Omental fat pad (tissue), 4 donors: Measurements from ENCODE around the gene MBTPS1. TPM values are rescaled to one million over a fixed set of nuclear protein-coding genes. Genes with fewer than 3 reads are reported as not detected.

ENCODE experiments used
- ATAC-seq: fragments of 150-250 bp; one replicate; pipeline ENCODE4 v1.9.1; 2016; ENCODE audit warnings: mild to moderate bottlenecking, moderate library complexity; ENCODE audit not compliant: low FRiP score
- DNase-seq: peaks from one replicate; pipeline ENCODE4 v3.0.0-alpha.2; 2019; ENCODE audit warnings: low spot score
- total RNA-seq, 4 donors: library from RNA; depleted of rRNA; stranded (reverse); fragments of >200 nt; gene quantifications; one replicate each; pipeline ENCODE4 v1.1.0, GENCODE V29; 2016
- TF ChIP-seq, protein P1 (sequence below), 3 donors: fragments of 450-650 bp; IDR thresholded peaks; one replicate each; pipeline ENCODE4 v1.5.1; 2016 to 2017; ENCODE audit warnings: antibody characterized with exemption in 3 of 3, mild to moderate bottlenecking in 3 of 3, moderate library complexity in 2 of 3

MBTPS1 gene
- total RNA-seq, 4 donors from 2014 or later: 75.3 to 100 (median 84.3) TPM

DNA sequence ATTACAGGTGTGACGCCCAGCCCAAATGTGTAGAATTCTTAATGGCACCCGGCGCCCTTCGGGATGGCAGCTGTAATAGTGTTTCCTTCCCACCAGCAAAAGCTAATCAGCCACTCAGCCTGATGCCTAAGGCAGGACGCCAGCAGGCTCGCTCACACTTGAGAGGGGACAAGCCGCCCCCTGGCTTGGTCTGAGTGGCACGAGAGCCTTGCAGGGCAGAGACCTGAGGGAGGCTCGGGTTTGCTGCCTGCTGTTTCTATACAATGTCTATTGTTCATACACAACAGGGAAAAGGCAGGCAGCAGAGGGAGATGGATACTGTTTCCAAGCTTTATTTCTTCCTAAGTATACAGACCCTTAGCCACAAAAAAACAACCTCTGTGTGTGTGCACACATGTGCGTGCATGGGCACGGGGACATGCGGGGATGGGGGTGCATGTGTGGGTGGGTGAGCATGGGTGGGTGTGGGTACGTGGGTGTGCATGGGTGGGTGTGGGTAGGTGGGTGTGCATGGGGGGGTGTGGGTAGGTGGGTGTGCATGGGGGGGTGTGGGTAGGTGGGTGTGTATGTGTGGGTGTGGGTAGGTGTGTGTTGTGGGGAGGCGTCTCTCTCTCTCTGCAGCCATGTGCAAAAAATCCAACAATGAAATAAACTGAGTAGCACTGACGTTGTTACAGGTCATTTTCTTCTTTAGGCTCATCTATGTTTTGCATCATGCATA, 84.1 kb downstream of the MBTPS1 start:
- TF ChIP-seq, protein P1, sequence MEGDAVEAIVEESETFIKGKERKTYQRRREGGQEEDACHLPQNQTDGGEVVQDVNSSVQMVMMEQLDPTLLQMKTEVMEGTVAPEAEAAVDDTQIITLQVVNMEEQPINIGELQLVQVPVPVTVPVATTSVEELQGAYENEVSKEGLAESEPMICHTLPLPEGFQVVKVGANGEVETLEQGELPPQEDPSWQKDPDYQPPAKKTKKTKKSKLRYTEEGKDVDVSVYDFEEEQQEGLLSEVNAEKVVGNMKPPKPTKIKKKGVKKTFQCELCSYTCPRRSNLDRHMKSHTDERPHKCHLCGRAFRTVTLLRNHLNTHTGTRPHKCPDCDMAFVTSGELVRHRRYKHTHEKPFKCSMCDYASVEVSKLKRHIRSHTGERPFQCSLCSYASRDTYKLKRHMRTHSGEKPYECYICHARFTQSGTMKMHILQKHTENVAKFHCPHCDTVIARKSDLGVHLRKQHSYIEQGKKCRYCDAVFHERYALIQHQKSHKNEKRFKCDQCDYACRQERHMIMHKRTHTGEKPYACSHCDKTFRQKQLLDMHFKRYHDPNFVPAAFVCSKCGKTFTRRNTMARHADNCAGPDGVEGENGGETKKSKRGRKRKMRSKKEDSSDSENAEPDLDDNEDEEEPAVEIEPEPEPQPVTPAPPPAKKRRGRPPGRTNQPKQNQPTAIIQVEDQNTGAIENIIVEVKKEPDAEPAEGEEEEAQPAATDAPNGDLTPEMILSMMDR (IDR thresholded peaks at IDR 0.05): no peak
- ATAC-seq (no peak), DNase-seq (no peak)

DNA sequence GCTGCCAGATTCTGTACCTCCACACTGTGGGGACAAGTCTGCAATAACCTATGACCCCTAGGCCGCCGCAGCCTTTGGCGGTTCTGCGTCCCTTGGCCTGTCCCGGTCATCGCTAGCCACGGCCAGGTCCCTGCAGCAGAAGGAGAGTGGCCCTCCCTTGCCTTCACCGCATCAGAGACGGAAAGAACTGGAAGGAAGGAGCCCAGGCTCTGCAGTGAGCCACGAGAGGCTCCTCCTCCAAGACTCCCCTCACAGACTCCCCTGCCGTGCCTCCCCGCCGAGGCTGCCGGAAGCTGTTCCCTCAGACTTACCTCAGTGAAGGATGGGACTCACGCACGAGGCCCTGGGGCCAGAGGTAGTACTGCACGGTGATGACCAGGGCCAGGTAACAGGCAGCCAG, 85.2 kb downstream of the MBTPS1 start:
- DNase-seq: no peak
- TF ChIP-seq, protein P1 (IDR thresholded peaks at IDR 0.05): no peak
- ATAC-seq: no peak

DNA sequence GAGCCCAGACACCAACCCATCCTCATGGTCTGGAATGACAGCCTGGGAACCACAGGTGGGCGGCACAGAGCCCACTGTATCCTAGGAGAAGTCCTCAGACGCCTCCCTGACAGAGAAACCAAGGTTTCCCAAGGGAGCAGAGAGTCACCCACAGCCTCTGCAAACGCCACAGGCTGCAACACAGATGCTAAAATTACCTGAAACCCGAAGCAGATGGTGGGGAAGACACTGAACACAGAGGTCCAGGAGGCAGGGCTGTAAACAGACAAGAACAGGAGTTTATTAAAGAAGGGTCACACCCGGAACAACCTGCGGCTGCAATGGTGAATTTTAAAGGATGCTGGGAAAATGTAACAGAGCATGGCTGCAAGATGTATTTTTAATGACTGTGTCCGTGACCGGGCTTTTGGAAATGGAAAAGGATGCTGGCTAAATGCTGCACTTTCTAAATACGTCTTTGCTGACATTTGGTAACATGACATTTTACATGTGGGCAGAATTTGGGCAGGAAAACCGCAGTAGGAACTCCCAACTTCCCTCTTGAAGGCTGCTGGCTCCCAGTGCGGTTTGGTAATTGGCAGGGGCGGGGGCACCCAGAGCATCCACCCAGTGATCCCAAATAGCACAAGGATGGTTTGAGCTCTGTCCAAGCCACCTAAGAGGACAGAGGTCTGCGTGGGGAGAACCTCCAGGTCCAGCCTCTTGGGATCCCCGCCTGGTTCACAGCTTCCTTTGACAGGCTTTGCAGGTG, 87.3 kb downstream of the MBTPS1 start:
- no peak for ATAC-seq
- no peak for DNase-seq
- TF ChIP-seq, protein P1 (IDR thresholded peaks at IDR 0.05): no peak

DNA sequence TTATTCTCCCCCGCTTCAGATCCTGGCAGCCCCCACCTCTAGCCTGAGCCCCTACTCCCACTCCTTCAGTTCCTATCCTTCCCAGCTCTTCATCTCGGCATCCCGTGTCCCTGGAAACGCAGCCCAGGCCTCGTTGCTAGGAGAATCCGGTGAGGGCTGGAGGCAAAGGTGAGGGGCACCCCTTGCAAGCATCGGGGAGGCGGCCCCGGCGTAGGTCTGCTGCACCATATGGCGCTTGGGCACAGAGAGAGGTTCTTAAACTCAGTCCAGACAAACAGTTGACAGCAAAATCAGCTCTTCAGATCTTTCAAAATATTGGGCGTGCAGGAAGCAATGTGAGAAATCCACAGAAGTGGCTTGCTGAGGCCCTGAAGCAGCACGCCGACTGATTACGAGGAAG, 89.1 kb downstream of the MBTPS1 start:
- DNase-seq (no peak), ATAC-seq (no peak)
- TF ChIP-seq, protein P1 (IDR thresholded peaks at IDR 0.05): no peak

DNA sequence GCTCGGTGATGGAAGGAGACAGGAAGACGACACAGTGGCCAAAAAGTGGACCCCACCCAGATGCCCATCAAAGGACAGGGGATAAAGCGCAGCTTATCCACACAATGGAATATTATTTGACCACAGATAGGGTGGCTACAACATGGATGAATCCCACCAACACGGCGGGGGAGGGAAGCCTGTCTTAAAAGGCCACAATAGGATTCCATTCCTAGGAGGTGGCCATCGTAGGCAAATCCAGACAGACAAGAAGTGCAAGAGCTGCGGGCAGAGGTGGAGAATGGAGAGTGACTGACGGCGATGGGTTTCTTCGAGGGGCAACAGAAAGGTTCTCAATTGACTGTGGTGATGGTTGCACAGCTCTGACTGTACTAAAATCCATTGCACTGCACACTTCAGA, 90.1 kb downstream of the MBTPS1 start:
- DNase-seq: no peak
- TF ChIP-seq, protein P1 (IDR thresholded peaks at IDR 0.05): no peak
- ATAC-seq: no peak

DNA sequence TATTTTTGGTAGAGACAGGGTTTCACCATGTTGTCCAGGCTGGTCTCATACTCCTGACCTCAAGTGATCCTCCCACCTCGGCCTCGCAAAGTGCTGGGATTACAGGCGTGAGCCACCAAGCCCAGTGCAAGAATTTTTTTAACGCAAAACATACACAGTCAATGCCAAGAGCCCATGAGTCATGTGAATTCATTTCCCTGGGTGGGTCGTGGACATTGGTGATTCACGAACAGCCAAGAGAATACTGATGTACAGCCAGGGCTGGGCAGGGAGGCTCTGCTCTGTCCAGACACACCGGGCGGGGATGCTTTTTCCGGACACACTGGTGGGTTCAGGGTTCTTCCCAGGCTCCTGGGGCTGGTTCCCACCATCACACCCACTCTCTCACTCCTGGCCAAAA, 91.9 kb downstream of the MBTPS1 start:
- TF ChIP-seq, protein P1 (IDR thresholded peaks at IDR 0.05): no peak
- DNase-seq (no peak), ATAC-seq (no peak)

DNA sequence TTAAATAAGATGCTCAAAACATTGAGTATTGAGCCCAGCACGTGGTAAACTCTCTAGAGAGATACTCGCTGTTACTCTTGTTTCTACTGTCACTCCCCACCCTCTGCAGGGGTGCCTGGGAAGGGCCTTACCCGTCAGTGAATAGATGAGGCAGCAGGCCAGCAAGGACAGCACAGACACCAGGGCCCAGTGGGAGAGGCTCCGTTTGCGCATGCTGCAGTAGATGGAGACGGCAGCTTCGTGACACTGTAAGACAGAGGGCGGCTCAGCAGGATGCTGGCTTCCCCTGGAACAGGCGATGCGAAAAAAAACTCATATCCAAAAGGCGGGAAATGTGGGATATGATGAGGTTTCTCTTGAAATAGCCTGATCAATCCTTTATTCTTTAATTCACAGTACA, 94.1 kb downstream of the MBTPS1 start:
- DNase-seq (no peak), ATAC-seq (no peak)
- TF ChIP-seq, protein P1 (IDR thresholded peaks at IDR 0.05): no peak
